ENCODE results near the gene TRAPPC12. TPM values are rescaled to one million over a fixed set of nuclear protein-coding genes. Genes with fewer than 3 reads are reported as not detected.

TRAPPC12 gene
- total RNA-seq, 6 donors from 2014 or later, result 68.1 to 307 (median 91.5) TPM

- Histone ChIP-seq H3K9me3 (no peaks in the 10 kb centered on the region), H3K36me3 (peaks cover 7 to 39% (median 25%) of the 10 kb centered on the region in 4 donors), H3K27ac (no peak overlapping the region), H3K27me3 (no peaks in the 10 kb centered on the region), H3K4me3 (no peak overlapping the region), H3K4me1 (peaks cover 0 to 9% (median 3%) of the 10 kb centered on the region in 4 donors)
- 75 to 79% methylated on average over 11 of the region's 11 CpGs for WGBS, 2 donors
- no peak for DNase-seq
- ATAC-seq (ENCODE audit: low FRiP score in 2 of 2), result no peak
- TF ChIP-seq POLR2AphosphoS5 (IDR thresholded peaks at IDR 0.05) (no peak), CTCF (IDR thresholded peaks at IDR 0.05) (no peak), EP300 (IDR thresholded peaks at IDR 0.05) (no peak), POLR2A (IDR thresholded peaks at IDR 0.05) (no peak)
These were observed 24.9 kb downstream of the TRAPPC12 start for GRCh38 chr2:3404349-3404894.

- Histone ChIP-seq H3K36me3 (peaks cover 7 to 37% (median 21%) of the 10 kb centered on the region in 4 donors), H3K9me3 (no peaks in the 10 kb centered on the region), H3K4me3 (no peak overlapping the region), H3K4me1 (peaks cover 0 to 6% (median 2%) of the 10 kb centered on the region in 4 donors), H3K27ac (no peak overlapping the region), H3K27me3 (no peaks in the 10 kb centered on the region)
- WGBS, 2 donors, result 88 to 89% methylated on average over 6 of the region's 6 CpGs
- DNase-seq (no peak), ATAC-seq (ENCODE audit: low FRiP score in 2 of 2) (no peak)
- TF ChIP-seq CTCF (IDR thresholded peaks at IDR 0.05), result no peak
- TF ChIP-seq POLR2AphosphoS5 (IDR thresholded peaks at IDR 0.05), result no peak
- no peak for TF ChIP-seq POLR2A (IDR thresholded peaks at IDR 0.05)
- no peak for TF ChIP-seq EP300 (IDR thresholded peaks at IDR 0.05)
These were observed 25.8 kb downstream of the TRAPPC12 start for GRCh38 chr2:3405307-3405706.

GRCh38 chr2:3405876-3406275, 26.4 kb downstream of the TRAPPC12 start:
- H3K27me3 ChIP-seq, result no peaks in the 10 kb centered on the region
- H3K9me3 ChIP-seq, result no peaks in the 10 kb centered on the region
- H3K36me3 ChIP-seq, result peaks cover 7 to 31% (median 19%) of the 10 kb centered on the region in 4 donors
- DNase-seq (no peak), ATAC-seq (ENCODE audit: low FRiP score in 2 of 2) (no peak)
- 79 to 88% methylated on average over 7 of the region's 7 CpGs for WGBS, 2 donors
- TF ChIP-seq POLR2A (IDR thresholded peaks at IDR 0.05) (no peak), EP300 (IDR thresholded peaks at IDR 0.05) (no peak)
- H3K4me1 ChIP-seq, result peaks cover 0 to 6% (median 2%) of the 10 kb centered on the region in 4 donors
- H3K4me3 ChIP-seq, result no peak overlapping the region
- H3K27ac ChIP-seq, result no peak overlapping the region

- TF ChIP-seq CTCF (IDR thresholded peaks at IDR 0.05) (no peak), POLR2A (IDR thresholded peaks at IDR 0.05) (no peak), EP300 (IDR thresholded peaks at IDR 0.05) (no peak), POLR2AphosphoS5 (IDR thresholded peaks at IDR 0.05) (no peak)
- DNase-seq (no peak), ATAC-seq (ENCODE audit: low FRiP score in 2 of 2) (no peak)
- peaks cover 0 to 6% (median 2%) of the 10 kb centered on the region in 4 donors for H3K4me1 ChIP-seq
- H3K9me3 ChIP-seq, result no peaks in the 10 kb centered on the region
- peaks cover 6 to 26% (median 16%) of the 10 kb centered on the region in 4 donors for H3K36me3 ChIP-seq
- WGBS, 2 donors, result 73 to 74% methylated on average over 3 of the region's 3 CpGs
- H3K27ac ChIP-seq, result no peak overlapping the region
- H3K27me3 ChIP-seq, result no peaks in the 10 kb centered on the region
- no peak overlapping the region for H3K4me3 ChIP-seq
These were observed 27.0 kb downstream of the TRAPPC12 start for GRCh38 chr2:3406501-3406900.

GRCh38 chr2:3408781-3409180, 29.3 kb downstream of the TRAPPC12 start:
- 96 to 97% methylated on average over 13 of the region's 13 CpGs for WGBS, 2 donors
- DNase-seq, result no peak
- Histone ChIP-seq H3K36me3 (peaks cover 0 to 7% (median 4%) of the 10 kb centered on the region in 4 donors), H3K9me3 (no peaks in the 10 kb centered on the region), H3K4me3 (no peak overlapping the region), H3K4me1 (peaks cover 0 to 6% (median 2%) of the 10 kb centered on the region in 4 donors), H3K27ac (no peak overlapping the region), H3K27me3 (no peaks in the 10 kb centered on the region)
- peak in 1 of 2 donors; percentile 19 for ATAC-seq (ENCODE audit: low FRiP score in 2 of 2)
- no peak for TF ChIP-seq EP300 (IDR thresholded peaks at IDR 0.05)
- no peak for TF ChIP-seq POLR2A (IDR thresholded peaks at IDR 0.05)
- no peak for TF ChIP-seq POLR2AphosphoS5 (IDR thresholded peaks at IDR 0.05)
- TF ChIP-seq CTCF (IDR thresholded peaks at IDR 0.05), result no peak
